ENCODE data around the gene DOCK8. TPM values are rescaled to one million over a fixed set of nuclear protein-coding genes. Genes with fewer than 3 reads are reported as not detected.

The DOCK8 gene
- total and polyA plus RNA-seq, 2 of the 4 experiments (the other 2 are of a cell fraction) = not detected

DNA sequence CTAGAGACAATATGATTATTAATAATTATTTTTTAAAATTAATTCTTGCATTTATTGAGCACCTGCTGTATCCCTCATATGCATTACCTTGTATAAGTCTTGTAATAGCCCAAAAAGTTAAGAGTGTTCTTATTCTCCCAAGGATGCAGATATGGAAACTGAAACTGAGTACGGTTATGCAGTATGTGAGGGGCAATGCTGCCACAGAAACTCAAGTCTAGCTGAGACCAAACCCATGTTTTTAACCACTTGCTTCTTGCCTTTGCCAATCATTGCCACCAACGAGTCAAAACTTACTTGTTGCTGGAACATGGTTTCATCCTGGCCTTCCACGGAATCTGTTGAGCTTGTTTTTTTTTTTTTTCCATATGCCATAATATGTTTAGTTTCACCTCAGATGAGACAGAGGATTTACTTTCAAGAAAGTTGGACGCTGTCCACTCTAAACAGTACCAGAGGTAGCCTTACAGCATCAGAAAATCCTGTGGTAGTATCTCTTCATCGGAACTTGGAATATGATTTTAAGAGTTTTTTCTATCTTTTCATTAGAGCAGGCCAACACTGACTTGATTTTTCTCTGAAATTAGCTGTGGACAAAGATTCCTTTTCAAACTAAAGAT, 27.9 kb downstream of the DOCK8 start:
- ATAC-seq (ENCODE audit: low read depth) (no peak; the same call in 1 of the 2 replicates), DNase-seq (peak; percentile 32)
- no peak overlapping the region for H3K4ac ChIP-seq (ENCODE audit: low read depth, low read length)
- in situ Hi-C loops (cut with MboI; ENCODE audit: low sequenced_read_pairs) = no loop called here
- no peaks in the 10 kb centered on the region for H3K79me1 ChIP-seq (ENCODE audit: low read depth in 1 of 2, low read length in 2 of 2)
- H3K56ac ChIP-seq (ENCODE audit: extremely low read depth, insufficient read depth, low read length) = no peak overlapping the region
- no peak overlapping the region for H2AFZ ChIP-seq (replicated peaks; ENCODE audit: low read length, poor library complexity)
- no peak overlapping the region for H2BK20ac ChIP-seq (ENCODE audit: low read depth, low read length)
- no peak overlapping the region for H2BK5ac ChIP-seq (ENCODE audit: low read depth, low read length, poor library complexity, severe bottlenecking)
- intact Hi-C loops (cut with micrococcal nuclease) = no loop called here
- H3K27me3 ChIP-seq (ENCODE audit: control insufficient read depth, insufficient read depth, low read length) = peaks cover 2% of the 10 kb centered on the region; the same call in 1 of the 2 replicates
- H3K18ac ChIP-seq (ENCODE audit: low read depth, low read length) = no peak overlapping the region
- H2BK15ac ChIP-seq (ENCODE audit: low read depth, low read length) = no peak overlapping the region
- no peak overlapping the region for H2AK5ac ChIP-seq (ENCODE audit: low read depth, low read length)
- BruUV-seq (replicated peaks) = no TSS peak
- H3K9me3 ChIP-seq (ENCODE audit: control insufficient read depth, insufficient read depth, low read length) = no peaks in the 10 kb centered on the region
- no peak overlapping the region for H3K23ac ChIP-seq (ENCODE audit: low read depth, low read length)
- no peak overlapping the region for H3K14ac ChIP-seq (replicated peaks; ENCODE audit: low read depth, low read length)
- no CpG with 5 or more reads among the region's 5 CpGs for WGBS, 2 experiments (ENCODE audit: extremely low coverage in 2 of 2, insufficient read length in 1 of 2)
- no peak overlapping the region for H4K91ac ChIP-seq (ENCODE audit: insufficient read depth, low read depth, low read length)
- no peak overlapping the region for H3K9ac ChIP-seq (ENCODE audit: low read depth, low read length)
- dilution Hi-C loops (cut with HindIII; ENCODE audit: low sequenced_read_pairs, unreplicated experiment) = no loop called here
- ChIA-PET CTCF (interaction anchor here (0.6 kb wide), 1 partner anchor 597 kb away, joined by 4 read pairs; no protein-coding TSS in a partner anchor), POLR2A (ENCODE audit: unreplicated experiment) (no interaction called here)
- H4K5ac ChIP-seq (ENCODE audit: low read depth, low read length) = no peak overlapping the region
- H4K8ac ChIP-seq (ENCODE audit: low read depth in 2 of 2, low read length in 2 of 2) = no peak overlapping the region
- no peak overlapping the region for H3K27ac ChIP-seq (ENCODE audit: insufficient read depth, low read length)
- no peak overlapping the region for H2AK9ac ChIP-seq (replicated peaks; ENCODE audit: low read depth, low read length, poor library complexity)
- H3K4me1 ChIP-seq (ENCODE audit: control insufficient read depth, insufficient read depth, low read length) = no peaks in the 10 kb centered on the region
- no peak overlapping the region for H2BK120ac ChIP-seq (ENCODE audit: low read depth, low read length)
- no peaks in the 10 kb centered on the region for H3K36me3 ChIP-seq (ENCODE audit: control insufficient read depth, insufficient read depth, low read length)
- H4K20me1 ChIP-seq (ENCODE audit: insufficient read depth, low read length) = no peaks in the 10 kb centered on the region
- H3K4me3 ChIP-seq (ENCODE audit: insufficient read depth, low read depth, low read length) = no peak overlapping the region
- H3K4me2 ChIP-seq (ENCODE audit: low read depth, low read length) = peak overlapping the region; percentile 62
- H3K9me1 ChIP-seq (ENCODE audit: insufficient read depth, low read length) = no peaks in the 10 kb centered on the region
- TF ChIP-seq MXI1 (IDR thresholded peaks at IDR 0.05; ENCODE audit: borderline replicate concordance, low read depth, low read length) (no peak), POLR2A (IDR thresholded peaks at IDR 0.05; ENCODE audit: low read depth, low read length) (no peak), RCOR1 (IDR thresholded peaks at IDR 0.05; ENCODE audit: insufficient replicate concordance, low read length) (no peak), RFX5 (IDR thresholded peaks at IDR 0.05; ENCODE audit: low read depth, low read length) (no peak), CEBPB (IDR thresholded peaks at IDR 0.05; ENCODE audit: low read depth, low read length) (no peak), SMC3 (IDR thresholded peaks at IDR 0.05; ENCODE audit: low read depth, low read length) (no peak), BHLHE40 (IDR thresholded peaks at IDR 0.05; ENCODE audit: low read depth, low read length) (no peak), RAD21 (IDR thresholded peaks at IDR 0.05; ENCODE audit: low read length) (no peak)
